DND-41 (cell line): ENCODE measurements around the gene PLA1A.

Experiments used
- ATAC-seq: fragments of 200-7000 bp; cut with Tn5 transposase; 3 replicates; pipeline ENCODE4 v1.9.1; 2021; ENCODE audit warnings: low read depth; ENCODE audit not compliant: insufficient read depth
- DNase-seq: peaks from one replicate; pipeline ENCODE4 v3.0.0-alpha.2; 2020
- H2AFZ ChIP-seq: 2 replicates; pipeline ENCODE4 v1.6.0; 2012; ENCODE audit warnings: low read depth, low read length
- H3K27ac ChIP-seq: 2 replicates; pipeline ENCODE4 v1.5.1; 2012; ENCODE audit warnings: low read length, inconsistent platforms
- H3K27me3 ChIP-seq: fragments of 200-600 bp; sonication (generic); 2 replicates; pipeline ENCODE4 v1.6.0; 2012; ENCODE audit warnings: low read length, mild to moderate bottlenecking, inconsistent platforms; ENCODE audit not compliant: insufficient read depth, poor library complexity
- H3K36me3 ChIP-seq: 2 replicates; pipeline ENCODE4 v1.5.1; 2012; ENCODE audit warnings: low read length, inconsistent platforms; ENCODE audit not compliant: insufficient read depth
- H3K4me1 ChIP-seq: 2 replicates; pipeline ENCODE4 v1.5.1; 2012; ENCODE audit warnings: mild to moderate bottlenecking, low read length; ENCODE audit not compliant: insufficient read depth
- H3K4me2 ChIP-seq: 2 replicates; pipeline ENCODE4 v1.6.0; 2012; ENCODE audit warnings: mild to moderate bottlenecking, moderate library complexity, low read length, inconsistent platforms; ENCODE audit not compliant: insufficient read depth
- H3K4me3 ChIP-seq, 2 experiments: fragments of 200-600 bp in 1 of 2; shearing (Covaris generic) in 1 of 2; 2 replicates each; pipeline ENCODE4 v1.5.1; 2012 to 2016; ENCODE audit warnings: inconsistent platforms in 2 of 2, low read length in 2 of 2, mild to moderate bottlenecking in 2 of 2, low read depth in 1 of 2, moderate library complexity in 1 of 2
- H3K79me2 ChIP-seq: 2 replicates; pipeline ENCODE4 v1.6.0; 2012; ENCODE audit warnings: low read length, inconsistent platforms; ENCODE audit not compliant: insufficient read depth
- H3K9ac ChIP-seq: 2 replicates; pipeline ENCODE4 v1.6.0; 2012; ENCODE audit warnings: low read depth, mild to moderate bottlenecking, inconsistent platforms, low read length, moderate library complexity
- H3K9me3 ChIP-seq: 2 replicates; pipeline ENCODE4 v1.5.1; 2012; ENCODE audit warnings: low read length, moderate library complexity, mild to moderate bottlenecking, inconsistent platforms; ENCODE audit not compliant: insufficient read depth, severe bottlenecking
- H4K20me1 ChIP-seq: 2 replicates; pipeline ENCODE4 v1.6.0; 2012; ENCODE audit warnings: low read length; ENCODE audit not compliant: insufficient read depth
- CTCF ChIP-seq: IDR thresholded peaks from 2 replicates; pipeline ENCODE4 v1.5.1; 2012; ENCODE audit warnings: borderline replicate concordance, low read length, moderate library complexity, mild to moderate bottlenecking; ENCODE audit not compliant: poor library complexity, severe bottlenecking; ENCODE audit errors: extremely low read depth
- EZH2 ChIP-seq: IDR thresholded peaks from 3 replicates; pipeline ENCODE4 v1.6.1; 2012; ENCODE audit warnings: borderline replicate concordance, low read depth, mild to moderate bottlenecking, moderate library complexity, low read length, inconsistent platforms; ENCODE audit not compliant: severe bottlenecking

PLA1A gene

GRCh38 chr3:119635719-119636118 is 38.0 kb downstream of the PLA1A start:
- H3K4me2 ChIP-seq, result no peak overlapping the region
- no peak overlapping the region for H2AFZ ChIP-seq
- no peaks in the 10 kb centered on the region for H4K20me1 ChIP-seq
- TF ChIP-seq EZH2 (no peak), CTCF (no peak)
- no peaks in the 10 kb centered on the region for H3K9me3 ChIP-seq
- no peaks in the 10 kb centered on the region for H3K36me3 ChIP-seq
- H3K4me1 ChIP-seq, result peaks cover 20% of the 10 kb centered on the region
- no peaks in the 10 kb centered on the region for H3K79me2 ChIP-seq
- no peak overlapping the region for H3K4me3 ChIP-seq
- ATAC-seq, result no peak
- no peak overlapping the region for H3K27ac ChIP-seq
- H3K27me3 ChIP-seq, result no peaks in the 10 kb centered on the region
- no peak overlapping the region for H3K9ac ChIP-seq
- no peak for DNase-seq

GRCh38 chr3:119636249-119636648 is 38.6 kb downstream of the PLA1A start:
- Histone ChIP-seq H3K36me3 (no peaks in the 10 kb centered on the region), H3K4me3 (no peak overlapping the region), H3K4me1 (peaks cover 20% of the 10 kb centered on the region), H3K9me3 (no peaks in the 10 kb centered on the region), H3K27me3 (no peaks in the 10 kb centered on the region), H3K9ac (no peak overlapping the region), H2AFZ (no peak overlapping the region), H3K79me2 (no peaks in the 10 kb centered on the region), H4K20me1 (no peaks in the 10 kb centered on the region), H3K4me2 (no peak overlapping the region), H3K27ac (no peak overlapping the region)
- DNase-seq, result no peak
- no peak for ATAC-seq
- no peak for TF ChIP-seq CTCF
- no peak for TF ChIP-seq EZH2

GRCh38 chr3:119636891-119637611 is 39.4 kb downstream of the PLA1A start:
- Histone ChIP-seq H3K36me3 (no peaks in the 10 kb centered on the region), H3K9ac (no peak overlapping the region), H3K4me3 (no peak overlapping the region), H3K4me2 (no peak overlapping the region), H3K79me2 (no peaks in the 10 kb centered on the region), H3K9me3 (no peaks in the 10 kb centered on the region), H4K20me1 (no peaks in the 10 kb centered on the region), H3K4me1 (peaks cover 20% of the 10 kb centered on the region), H3K27ac (no peak overlapping the region), H3K27me3 (no peaks in the 10 kb centered on the region), H2AFZ (no peak overlapping the region)
- ATAC-seq (no peak), DNase-seq (no peak)
- TF ChIP-seq EZH2 (no peak), CTCF (no peak)
